Left forelimb (tissue), 1 donor: ENCODE results near the gene PRUNE2.

ENCODE experiments used
- DNase-seq: peaks from one replicate; pipeline ENCODE4 v3.0.0-alpha.2; 2018; ENCODE audit warnings: low spot score

The PRUNE2 gene

DNA sequence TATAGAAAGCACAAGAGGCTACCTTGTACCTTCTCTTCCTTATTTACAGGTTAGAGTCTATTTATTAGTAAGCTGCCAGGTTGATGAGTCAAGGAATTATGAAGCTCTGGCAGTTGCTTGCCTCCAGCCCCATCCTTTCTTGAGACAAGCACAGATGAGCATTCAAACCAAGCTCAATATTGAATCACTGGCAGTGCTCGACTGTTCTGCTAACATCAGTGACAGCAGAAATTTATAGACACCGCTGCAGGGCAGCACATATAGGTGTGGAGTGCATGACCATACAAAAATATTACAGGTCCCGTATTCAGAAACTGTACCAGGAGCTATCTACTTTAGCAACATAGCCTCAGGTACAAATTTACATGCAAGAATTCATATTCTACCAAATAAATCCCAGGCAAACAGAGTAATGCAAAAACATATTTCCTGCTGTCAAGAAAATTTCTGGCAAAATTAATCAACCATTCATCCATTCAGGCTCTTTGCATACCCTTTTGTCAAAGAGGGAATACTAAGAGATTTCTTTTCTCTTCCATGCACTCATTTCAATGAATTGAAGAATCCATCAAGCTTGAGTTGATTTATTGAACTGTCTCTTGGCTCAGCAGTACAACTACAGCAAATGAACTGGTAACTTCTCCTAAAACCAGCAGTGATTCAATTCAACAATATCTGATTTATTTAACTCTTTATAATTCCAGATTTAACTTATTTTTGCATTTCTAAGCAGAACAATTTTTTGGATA lies 168.6 kb downstream of the PRUNE2 start:
- no peak for DNase-seq

DNA sequence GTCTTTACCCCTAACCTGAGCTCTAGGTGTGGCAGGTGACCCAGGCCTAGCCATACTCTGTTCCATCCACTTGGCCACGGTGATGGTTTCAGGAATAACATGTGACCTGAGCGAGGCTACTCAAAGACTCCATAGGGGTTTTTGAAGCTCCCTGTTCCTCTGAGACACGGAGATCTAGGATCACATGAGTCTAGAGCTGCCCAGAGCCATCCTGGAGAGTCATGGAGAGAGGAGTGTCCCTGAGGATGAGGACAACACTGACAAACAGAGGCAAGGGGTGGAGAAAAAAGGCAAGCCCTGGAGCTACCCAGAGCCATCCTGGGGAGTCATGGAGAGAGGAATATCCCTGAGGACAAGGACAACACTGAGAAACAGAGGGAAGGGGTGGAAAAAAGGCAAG lies 171.2 kb downstream of the PRUNE2 start:
- DNase-seq, result no peak

DNA sequence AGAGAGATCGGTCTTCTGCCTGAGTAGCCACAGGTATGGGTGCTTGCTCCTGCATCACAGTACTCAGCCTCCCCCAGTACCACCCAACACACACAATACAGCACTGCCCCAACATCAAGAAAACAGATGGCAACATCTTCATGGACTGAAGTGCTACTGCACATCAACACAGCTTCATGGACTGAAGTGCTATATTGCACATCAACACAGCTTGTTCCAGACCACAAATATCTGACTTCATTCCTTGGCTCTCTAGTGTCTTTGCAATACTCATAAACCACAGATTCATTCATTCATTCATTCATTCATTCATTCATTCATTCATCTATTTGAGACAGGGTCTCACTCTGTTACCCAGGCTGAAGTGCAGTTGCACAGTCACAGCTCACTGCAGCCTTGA lies 172.8 kb downstream of the PRUNE2 start:
- DNase-seq, result no peak

DNA sequence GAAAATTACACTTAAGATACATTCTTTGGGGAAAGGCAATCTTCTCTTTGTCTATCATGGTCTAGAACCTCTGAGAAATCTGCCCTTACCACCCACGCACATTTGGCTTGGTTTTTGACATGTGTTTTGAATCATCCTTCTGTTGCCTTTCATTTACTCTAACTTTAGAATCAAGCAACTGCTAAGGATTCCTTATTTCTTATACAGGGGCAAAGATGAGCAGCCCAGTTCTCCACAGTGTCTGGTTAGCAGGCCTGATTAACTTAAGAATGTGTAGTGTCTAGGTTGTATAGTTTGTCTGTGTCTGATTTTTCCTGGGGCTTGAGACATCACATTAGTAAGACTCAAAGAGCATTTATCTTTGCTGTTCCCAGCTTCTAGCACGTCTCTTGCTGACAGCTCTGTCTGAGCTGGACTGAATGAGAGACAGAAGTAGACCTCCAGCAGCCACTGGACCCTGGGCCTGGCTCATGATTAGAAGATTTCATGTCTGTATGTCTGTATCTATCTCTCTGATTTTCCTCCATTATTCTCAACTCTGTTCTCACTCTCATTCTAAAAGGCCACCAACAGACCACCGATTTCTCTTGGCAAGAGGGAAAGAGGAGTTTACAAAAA lies 173.5 kb downstream of the PRUNE2 start:
- DNase-seq, result no peak

DNA sequence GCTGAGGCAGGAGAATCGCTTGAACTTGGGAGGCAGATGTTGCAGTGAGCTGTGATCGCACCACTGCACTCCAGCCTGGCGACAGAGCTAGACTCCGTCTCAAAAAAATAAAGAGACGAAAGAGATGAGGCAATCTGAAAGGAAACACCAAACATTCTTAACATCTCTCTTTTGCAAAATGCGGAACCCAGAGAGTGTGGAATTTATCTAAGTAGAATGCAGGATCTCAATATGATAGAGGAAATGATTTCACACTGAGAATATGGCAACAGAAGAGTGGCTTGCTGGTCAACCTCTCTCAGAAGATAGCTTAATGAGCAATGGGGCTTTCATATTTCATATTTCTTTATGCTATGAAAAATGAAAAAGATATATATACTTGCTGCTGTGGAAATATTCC lies 175.1 kb downstream of the PRUNE2 start:
- DNase-seq, result no peak

DNA sequence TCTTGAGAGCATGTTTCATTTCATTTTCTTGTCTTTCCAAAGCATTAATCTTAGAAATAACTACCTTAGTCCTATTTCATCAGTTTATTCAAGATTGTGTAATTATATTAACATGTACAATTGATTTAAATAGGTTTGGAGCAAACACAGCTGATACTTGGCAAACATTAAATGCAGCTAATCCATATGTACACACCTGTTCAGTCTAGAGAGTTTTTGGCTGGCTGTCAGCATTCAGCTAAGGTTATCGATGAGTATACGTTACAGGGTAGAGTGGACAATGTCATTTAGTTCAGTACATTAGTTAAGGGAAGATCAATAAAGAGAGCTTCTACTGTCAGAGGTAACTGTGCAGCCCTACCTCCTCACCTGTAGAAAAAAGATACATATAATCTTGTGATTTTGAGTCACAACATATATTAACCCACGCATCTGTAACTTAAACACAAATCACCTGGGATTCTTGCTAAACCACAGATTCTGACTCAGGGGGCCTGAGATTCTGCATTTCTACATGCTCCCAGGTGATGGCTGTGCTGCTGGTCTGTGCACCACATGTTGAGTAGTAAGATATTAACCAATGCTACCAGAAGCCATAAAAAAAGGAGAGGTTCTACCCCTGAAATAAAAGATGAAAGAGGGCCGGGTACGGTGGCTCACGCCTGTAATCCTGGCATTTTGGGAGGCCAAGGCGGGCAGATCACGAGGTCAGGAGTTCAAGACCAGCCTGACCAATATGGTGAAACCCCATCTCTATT lies 175.8 kb downstream of the PRUNE2 start:
- no peak for DNase-seq

DNA sequence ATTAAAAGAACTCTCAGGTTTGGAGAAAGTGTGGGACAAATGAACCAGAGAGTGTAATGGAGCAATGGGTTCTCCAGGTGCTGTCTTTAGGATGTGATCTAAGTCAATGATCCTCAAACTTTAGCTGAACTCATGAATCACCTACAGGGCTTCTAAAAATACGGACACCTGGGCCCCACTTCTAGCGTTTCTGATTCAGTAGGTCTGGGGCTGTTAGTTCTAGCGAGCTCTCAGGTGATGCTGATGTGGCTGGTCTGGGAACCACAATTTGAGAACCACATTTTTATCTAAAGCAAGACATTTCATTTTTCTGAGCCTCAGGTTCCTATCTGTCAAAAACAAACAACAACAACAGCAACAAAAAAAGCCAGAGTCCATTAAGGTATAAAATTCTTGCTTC lies 176.8 kb downstream of the PRUNE2 start:
- no peak for DNase-seq

DNA sequence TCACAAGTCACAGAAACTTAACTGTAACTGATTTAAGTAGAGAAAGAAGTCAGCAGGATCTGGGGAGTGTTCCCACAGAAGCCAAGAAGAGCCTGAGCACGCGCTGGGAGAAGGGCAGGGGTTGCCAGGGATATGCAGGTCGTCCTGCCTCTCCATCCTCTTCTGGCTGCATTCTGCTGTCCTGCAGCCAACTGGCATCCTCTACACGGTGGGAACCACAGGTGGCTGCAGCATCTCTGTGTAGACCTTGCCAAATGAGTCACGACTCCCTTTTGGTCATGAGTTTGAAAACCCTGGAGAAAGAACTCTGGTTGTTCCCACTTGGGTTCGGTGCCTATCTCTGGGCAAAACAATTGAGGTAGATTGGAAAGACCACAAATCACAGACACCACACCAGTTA lies 180.0 kb downstream of the PRUNE2 start:
- no peak for DNase-seq

DNA sequence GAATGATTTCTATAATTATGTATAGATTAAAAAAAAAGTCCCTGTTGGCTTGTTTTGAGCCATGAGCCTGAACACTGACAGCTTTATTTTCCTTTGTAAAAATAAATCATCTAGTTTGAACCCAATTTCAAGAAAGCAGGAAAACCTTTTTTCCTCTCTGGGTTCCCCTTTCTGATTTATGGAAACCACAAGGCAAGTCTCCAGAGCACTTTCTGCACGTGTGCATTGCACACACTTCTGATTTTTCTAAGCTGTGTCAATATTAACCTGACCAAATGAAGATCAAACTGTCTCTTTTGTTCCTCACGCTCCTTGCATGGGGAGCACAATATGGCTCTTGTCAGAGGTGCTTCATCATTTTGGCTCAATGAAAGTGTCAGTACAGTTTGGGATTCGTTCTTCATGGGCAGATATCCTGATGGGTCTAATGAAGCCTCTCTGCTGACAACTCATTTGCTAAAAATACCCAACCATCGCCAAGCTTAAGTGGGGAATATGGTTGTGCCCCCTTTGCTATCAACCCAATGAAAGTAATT lies 180.8 kb downstream of the PRUNE2 start:
- no peak for DNase-seq

DNA sequence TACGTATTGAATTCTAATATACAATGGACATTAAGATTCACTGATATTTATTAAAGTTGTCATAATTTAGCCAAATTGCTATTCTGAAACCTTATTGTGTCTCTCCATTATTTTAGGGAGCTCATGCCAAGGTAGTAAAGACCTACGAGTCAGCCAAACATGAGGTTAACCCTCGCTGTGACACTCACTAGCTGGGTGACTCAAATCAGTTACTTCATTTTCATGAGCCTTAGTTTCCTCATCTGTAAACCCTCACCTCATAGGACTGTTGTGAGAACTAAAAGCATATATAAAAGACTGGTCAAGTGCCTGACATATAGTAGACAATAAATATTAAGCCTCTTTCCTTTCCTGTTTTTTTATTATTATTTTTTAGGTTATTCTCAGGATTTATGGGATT lies 185.7 kb downstream of the PRUNE2 start:
- no peak for DNase-seq

DNA sequence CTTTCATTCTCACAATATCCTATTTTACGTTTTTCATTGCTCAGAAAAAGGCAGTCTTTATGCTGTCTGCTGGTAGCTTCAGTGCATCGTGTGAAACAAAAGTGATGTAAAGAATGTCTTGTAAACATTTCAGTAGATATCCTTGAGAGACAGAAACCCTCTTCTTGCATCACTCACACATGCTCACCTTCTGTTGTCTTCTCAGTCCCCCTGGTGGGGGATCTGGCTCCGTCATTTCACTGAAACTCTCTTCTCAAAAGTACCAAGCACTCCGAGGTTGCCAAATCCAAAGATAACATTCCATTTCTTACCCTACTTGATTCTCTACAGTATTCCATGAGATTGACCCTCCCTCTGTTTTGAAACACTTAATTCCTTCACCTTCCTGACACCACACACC lies 187.7 kb downstream of the PRUNE2 start:
- DNase-seq, result no peak

DNA sequence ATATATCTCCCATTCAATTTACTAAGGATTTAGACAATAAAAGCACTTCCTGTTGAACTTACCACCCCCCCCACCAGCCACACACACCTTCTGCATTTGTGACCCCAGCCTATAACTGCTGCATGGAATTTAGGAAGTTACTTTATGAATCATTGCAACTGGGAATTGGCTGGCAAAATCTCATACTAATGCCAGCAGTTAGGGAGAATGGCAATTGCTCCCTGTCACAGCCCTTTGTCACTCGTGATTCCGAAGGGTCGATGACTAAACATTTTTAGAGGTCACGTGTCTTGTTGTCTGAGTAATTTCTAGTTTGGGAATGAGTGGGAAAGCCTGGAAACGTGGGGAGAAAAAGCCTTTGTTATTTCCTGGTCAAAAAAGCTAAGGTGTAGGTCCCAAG lies 188.3 kb downstream of the PRUNE2 start:
- DNase-seq, result no peak

DNA sequence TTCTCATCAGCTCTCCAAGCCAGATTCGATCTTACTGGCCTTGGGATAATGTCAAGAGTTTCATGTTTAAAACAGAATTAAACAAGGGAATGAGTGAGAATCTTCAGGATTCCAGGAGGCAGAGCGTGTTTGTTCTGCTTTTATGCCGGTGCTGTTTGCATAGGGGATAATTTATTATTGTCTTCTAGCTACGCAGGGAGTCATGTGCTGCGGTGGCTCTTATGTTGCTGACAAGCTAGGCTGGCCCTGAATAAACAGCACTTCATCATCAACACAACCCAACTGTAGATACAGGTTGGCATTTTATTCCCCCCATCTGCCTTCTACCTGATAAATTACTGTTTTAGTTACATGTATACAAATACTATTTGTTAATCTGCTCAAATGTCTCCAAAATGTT lies 188.7 kb downstream of the PRUNE2 start:
- no peak for DNase-seq

DNA sequence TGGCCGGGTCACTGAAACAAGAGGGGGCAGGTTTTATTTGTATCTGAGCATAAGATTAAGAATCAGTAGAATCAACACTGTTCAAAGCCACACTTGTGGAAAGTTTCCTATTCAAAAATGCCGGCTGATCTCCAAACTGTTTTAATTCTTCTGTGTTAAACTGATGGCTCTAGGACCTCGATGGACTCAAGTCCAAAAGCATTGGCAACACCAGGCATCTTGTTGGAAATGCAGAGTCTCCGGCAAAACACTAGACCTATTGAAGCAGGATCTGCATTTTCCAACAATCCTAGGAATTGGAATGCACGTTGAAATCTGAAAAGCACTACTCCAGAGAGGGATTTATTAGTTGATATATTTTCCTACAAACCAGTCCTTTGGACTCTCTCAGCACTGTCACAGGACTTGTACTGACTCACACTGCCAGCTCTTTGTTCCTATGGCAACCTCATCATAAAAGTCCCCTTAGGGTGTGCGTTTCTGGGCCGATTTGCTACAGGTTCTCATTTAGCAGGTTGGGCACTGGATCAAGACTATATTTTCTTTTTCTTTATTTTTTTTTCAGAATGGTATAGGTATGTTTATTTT lies 189.7 kb downstream of the PRUNE2 start:
- DNase-seq, result no peak

DNA sequence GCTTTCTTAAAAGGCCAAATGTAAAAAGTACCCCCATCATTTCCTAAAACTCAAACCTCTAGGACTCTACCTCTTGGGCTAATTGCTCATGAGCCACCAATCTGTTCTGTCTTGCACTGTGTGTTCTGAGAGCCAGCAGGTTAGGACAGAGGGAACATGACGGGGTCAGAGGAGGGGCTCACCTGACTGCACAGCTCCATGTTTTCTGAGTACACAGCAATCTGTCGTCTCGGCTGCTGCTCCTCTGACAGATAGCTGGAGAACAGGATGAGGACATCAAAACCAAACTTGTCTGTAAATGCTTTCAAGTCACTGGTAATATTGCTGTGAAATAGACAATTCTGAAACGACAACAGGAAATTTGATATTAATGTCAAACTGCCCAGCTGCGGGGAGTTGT lies 192.5 kb downstream of the PRUNE2 start:
- DNase-seq, result no peak

DNA sequence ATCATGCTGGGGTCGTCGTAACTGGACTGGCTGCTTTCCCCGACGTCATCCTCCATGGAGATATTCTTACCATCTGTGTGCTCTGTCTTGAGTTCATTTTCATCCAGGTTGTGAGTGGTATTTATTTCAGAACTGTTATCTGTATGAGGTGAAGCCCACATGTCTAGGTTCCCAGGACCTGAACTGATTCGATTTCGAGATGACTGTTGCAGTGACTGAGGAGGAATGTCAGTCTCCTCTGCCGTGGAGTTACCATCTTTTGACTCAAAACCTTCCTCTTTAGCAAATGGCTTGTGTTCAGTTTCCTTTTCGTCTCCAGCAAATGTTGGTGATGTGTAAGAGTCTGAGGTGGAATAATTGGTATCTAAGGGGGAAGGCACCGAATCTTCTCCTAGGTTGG lies 196.9 kb downstream of the PRUNE2 start:
- no peak for DNase-seq

DNA sequence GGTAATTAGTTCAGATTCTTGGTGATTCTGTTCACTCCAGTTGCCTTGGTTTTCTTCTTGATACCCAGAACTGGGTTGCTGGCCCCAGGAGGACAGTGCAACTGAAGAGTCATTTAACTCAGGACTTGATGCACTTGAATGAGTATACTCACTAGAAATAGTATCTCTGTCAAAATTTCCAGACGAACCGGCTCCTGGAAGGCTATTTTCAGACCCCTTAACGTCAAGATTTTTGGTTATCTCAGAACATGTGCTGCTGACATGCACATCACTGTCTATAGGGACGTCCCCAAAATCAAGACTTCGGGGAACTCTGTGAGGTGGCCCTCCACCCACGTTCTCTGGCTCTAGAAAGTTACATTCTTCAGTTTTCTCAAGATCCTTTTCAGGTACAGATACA lies 198.4 kb downstream of the PRUNE2 start:
- DNase-seq, result no peak

DNA sequence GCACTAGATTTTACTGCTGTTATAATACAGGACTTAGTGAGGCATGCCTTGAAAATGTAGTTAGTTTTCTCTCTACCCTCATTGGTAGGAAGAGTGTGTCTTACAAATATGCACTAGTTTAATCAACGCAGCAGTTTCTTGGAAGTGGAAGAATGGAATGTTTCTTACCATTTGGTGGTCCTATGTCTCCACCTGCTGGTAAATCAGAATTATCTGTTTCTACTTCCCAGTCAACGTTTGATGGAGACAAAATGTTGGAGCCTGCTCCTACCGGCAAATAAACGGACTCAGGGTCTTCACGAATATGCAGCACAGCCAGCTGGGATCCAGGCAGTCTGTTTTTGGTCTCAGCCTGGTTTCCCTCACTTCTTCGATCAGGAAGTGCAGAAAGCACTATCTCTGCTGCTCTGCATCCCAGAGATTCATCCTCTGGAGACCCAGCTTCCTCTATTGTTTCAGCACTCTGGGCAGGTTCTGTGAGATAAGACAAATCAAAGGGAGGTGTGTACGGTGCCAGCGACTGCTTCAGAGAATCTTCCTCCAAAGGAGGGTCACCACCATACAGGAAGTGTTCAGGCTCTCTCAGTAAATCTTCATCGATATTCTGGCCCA lies 201.2 kb downstream of the PRUNE2 start:
- DNase-seq, result no peak

DNA sequence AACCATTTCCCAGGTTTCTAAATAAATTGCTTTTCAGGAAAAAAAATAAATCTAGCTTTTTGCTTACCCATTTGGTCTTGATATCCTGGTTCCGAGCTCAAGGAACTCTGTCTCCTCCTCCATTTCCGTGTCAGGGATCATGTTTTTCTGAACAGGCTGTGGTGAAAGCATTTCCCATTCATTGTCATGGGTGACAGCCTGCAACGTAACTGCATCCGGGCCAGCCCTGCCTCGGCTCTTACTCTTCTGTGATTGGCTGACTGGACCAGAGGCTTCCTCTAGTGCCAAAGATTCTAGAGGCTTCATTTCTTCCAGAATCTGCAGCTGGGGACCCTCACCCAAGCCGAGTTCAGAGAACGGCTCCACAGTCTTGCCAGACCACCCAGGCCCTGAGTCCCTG lies 202.6 kb downstream of the PRUNE2 start:
- no peak for DNase-seq

DNA sequence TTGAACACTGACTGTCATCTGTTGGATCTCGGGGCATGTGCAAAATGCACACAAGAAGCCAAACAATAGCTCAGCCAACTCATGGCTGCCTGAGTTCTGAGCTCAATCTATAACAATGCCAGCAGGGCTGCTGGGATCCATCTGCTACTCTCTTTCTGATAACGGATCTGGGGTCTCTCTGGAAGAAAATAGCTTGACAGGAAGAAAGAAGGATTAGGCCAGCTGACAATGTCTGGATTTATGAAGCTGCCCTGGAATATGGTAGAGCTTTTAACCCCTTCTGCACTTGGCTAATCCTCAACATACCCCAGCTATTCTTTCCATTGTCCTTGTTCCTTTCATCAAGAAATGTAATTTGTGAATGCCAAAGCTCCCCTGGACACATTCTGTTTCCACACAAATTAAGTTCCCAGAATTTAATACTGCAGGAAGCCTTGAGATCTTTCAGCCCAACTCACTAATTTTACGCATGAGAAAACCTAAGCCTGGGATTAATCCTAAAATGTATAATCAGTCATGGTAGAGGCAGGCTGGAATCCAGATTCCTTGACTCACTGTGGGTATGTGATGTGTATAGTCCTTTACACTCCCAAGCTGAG lies 204.4 kb downstream of the PRUNE2 start:
- no peak for DNase-seq

DNA sequence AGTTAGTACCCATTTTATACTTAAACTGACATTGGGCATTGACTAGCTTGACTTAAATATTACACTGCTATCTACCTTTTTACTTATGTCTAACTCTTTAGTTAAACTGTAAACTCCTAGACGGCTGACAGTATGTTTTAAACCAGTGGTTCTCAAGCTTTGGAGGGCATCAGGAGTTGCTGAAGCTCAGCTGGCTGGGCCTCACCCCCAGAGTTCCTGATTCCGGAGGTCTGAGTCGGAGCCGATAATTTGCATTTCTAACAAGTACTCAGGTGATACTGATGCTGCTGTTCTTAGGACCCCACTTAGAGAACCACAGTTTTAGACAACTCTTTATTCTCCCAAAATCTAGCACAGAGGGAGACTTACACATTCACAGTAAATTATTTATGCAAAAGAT lies 205.0 kb downstream of the PRUNE2 start:
- DNase-seq, result no peak

DNA sequence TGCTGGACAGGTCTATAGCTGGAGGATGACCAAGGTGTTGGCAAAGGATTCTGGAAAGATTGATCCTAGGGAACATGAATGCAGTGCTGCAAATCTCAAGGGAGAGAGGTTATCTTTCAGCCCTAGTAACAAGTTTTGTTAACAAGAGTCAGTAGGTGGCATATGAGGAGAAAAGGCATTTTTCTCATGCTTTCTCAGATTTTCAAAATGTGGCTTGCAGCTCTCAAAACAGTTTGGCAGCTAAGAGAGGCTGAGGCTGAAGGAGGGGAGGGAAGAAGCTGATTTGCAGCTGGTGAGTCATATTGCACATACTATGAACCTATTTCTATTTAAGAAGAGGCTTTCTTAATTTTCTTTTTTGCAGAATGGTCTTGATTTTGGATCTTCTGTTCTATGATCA lies 205.9 kb downstream of the PRUNE2 start:
- no peak for DNase-seq
